ENCODE data around the gene ZNF592. TPM values are rescaled to one million over a fixed set of nuclear protein-coding genes. Genes with fewer than 3 reads are reported as not detected.

ZNF592 gene
- total RNA-seq, 1 experiment from 2014 or later, result 34.6 TPM

- H3K4me1 Mint-ChIP-seq, result no peaks in the 10 kb centered on the region
- H2BK15ac ChIP-seq (ENCODE audit: low read depth, low read length), result no peak overlapping the region
- no peak overlapping the region for H2BK5ac ChIP-seq (ENCODE audit: insufficient read length, low read length)
- TF ChIP-seq CTCF (conservative IDR thresholded peaks at IDR 0.05), result no peak
- no peak for DNase-seq
- no peak overlapping the region for H3K56ac ChIP-seq (ENCODE audit: insufficient read length, low read depth, low read length)
- no peak overlapping the region for H3K4me2 ChIP-seq (ENCODE audit: insufficient read depth, insufficient read length, low read length)
- no peak overlapping the region for H3K4me3 Mint-ChIP-seq
- no peaks in the 10 kb centered on the region for H3K9me3 ChIP-seq (ENCODE audit: control insufficient read depth, low read depth, low read length)
- H4K91ac ChIP-seq (ENCODE audit: insufficient read length, low read depth, low read length), result no peak overlapping the region
- no peaks in the 10 kb centered on the region for H3K79me2 ChIP-seq (ENCODE audit: insufficient read depth, low read length)
- H3K27me3 Mint-ChIP-seq (ENCODE audit: low read depth), result no peaks in the 10 kb centered on the region
- no peak overlapping the region for H2BK20ac ChIP-seq (ENCODE audit: low read depth, low read length, poor library complexity, severe bottlenecking)
- no peak overlapping the region for H3T11ph ChIP-seq (ENCODE audit: low read length)
- no peaks in the 10 kb centered on the region for H4K20me1 ChIP-seq (ENCODE audit: control insufficient read depth, insufficient read depth, insufficient read length)
- H3K14ac ChIP-seq (ENCODE audit: insufficient read depth, low read length), result no peak overlapping the region
- H2BK120ac ChIP-seq (ENCODE audit: low read depth, low read length, poor library complexity, severe bottlenecking), result no peak overlapping the region
- no peaks in the 10 kb centered on the region for H3K79me1 ChIP-seq (ENCODE audit: insufficient read depth, low read depth, low read length, poor library complexity, severe bottlenecking)
- H2BK12ac ChIP-seq (ENCODE audit: insufficient read length, low read depth, low read length), result no peak overlapping the region
- WGBS (ENCODE audit: extremely low coverage, insufficient read length, low lambda C conversion rate), result no CpG with 5 or more reads among the region's 5 CpGs
- H2AK5ac ChIP-seq (ENCODE audit: insufficient read length, low read length), result no peak overlapping the region
- H3K36me3 Mint-ChIP-seq (ENCODE audit: insufficient read depth in 1 of 3, low read depth in 3 of 3), result peaks cover 2 to 16% (median 8%) of the 10 kb centered on the region in 3 experiments; a peak in 6 of 7 replicates
- no peaks in the 10 kb centered on the region for H3K27me3 ChIP-seq (ENCODE audit: insufficient read depth, low read length)
- H3K4ac ChIP-seq (ENCODE audit: low read depth, low read length), result no peak overlapping the region
- H2AFZ ChIP-seq (ENCODE audit: low read length), result no peak overlapping the region
- no peak overlapping the region for H3K27ac Mint-ChIP-seq
- H3K9ac ChIP-seq (ENCODE audit: extremely low read depth, insufficient read length, low read length), result no peak overlapping the region
- H4K8ac ChIP-seq (replicated peaks; ENCODE audit: insufficient read length, low read depth, low read length), result no peak overlapping the region
- H3K18ac ChIP-seq (ENCODE audit: insufficient read length, low read depth, low read length), result no peak overlapping the region
- H3K23ac ChIP-seq (ENCODE audit: insufficient read length, low read depth, low read length), result no peak overlapping the region
- H4K5ac ChIP-seq (ENCODE audit: insufficient read length, low read depth, low read length), result no peak overlapping the region
- H3K27ac ChIP-seq (ENCODE audit: insufficient read length, low read depth, low read length), result no peak overlapping the region
- H3K4me1 ChIP-seq (ENCODE audit: insufficient read depth, low read length), result no peaks in the 10 kb centered on the region
- no peaks in the 10 kb centered on the region for H3K23me2 ChIP-seq (ENCODE audit: insufficient read length, low read depth, low read length, poor library complexity, severe bottlenecking)
- H3K9me3 Mint-ChIP-seq, result peaks cover under 1 to 4% of the 10 kb centered on the region in 2 experiments; a peak in 4 of 5 replicates
Observed at GRCh38 chr15:84852212-84852611, 103.8 kb downstream of the ZNF592 start.

All from H9 (cell line).